Type B pancreatic cell (in vitro differentiated cells): Measurements from ENCODE around the gene RAB35. TPM values are rescaled to one million over a fixed set of nuclear protein-coding genes. Genes with fewer than 3 reads are reported as not detected.

Experiments used
- DNase-seq: peaks from one replicate; pipeline ENCODE4 v3.0.0; 2021; ENCODE audit warnings: mixed read lengths; ENCODE audit not compliant: unreplicated experiment; ENCODE audit errors: extremely low spot score
- H3K27ac Mint-ChIP-seq: 2 replicates; pipeline ENCODE4 v1.8.0; 2021; ENCODE audit warnings: mild to moderate bottlenecking, mixed read lengths
- H3K27me3 Mint-ChIP-seq: 2 replicates; pipeline ENCODE4 v1.8.0; 2021; ENCODE audit warnings: mixed read lengths
- H3K36me3 Mint-ChIP-seq: 2 replicates; pipeline ENCODE4 v1.8.0; 2021; ENCODE audit warnings: mixed read lengths
- H3K4me1 Mint-ChIP-seq: one replicate; pipeline ENCODE4 v1.8.0; 2021; ENCODE audit warnings: mixed read lengths; ENCODE audit not compliant: unreplicated experiment
- H3K4me3 Mint-ChIP-seq: 2 replicates; pipeline ENCODE4 v1.8.0; 2021; ENCODE audit warnings: mild to moderate bottlenecking, mixed read lengths
- H3K9me3 Mint-ChIP-seq: 2 replicates; pipeline ENCODE4 v1.8.0; 2021; ENCODE audit warnings: mixed read lengths
- total RNA-seq: library from RNA; stranded (reverse); gene quantifications from 2 replicates; pipeline ENCODE4 v1.2.1, GENCODE V29; 2021; ENCODE audit warnings: low replicate concordance
- TF ChIP-seq, protein P1 (sequence below): fragments of 200-600 bp; sonication (generic); conservative IDR thresholded peaks from 2 replicates; pipeline ENCODE4 v1.5.0; 2021; ENCODE audit warnings: antibody characterized with exemption, mild to moderate bottlenecking

RAB35 gene
- total RNA-seq, 1 donor from 2014 or later, result 42.3 TPM

DNA sequence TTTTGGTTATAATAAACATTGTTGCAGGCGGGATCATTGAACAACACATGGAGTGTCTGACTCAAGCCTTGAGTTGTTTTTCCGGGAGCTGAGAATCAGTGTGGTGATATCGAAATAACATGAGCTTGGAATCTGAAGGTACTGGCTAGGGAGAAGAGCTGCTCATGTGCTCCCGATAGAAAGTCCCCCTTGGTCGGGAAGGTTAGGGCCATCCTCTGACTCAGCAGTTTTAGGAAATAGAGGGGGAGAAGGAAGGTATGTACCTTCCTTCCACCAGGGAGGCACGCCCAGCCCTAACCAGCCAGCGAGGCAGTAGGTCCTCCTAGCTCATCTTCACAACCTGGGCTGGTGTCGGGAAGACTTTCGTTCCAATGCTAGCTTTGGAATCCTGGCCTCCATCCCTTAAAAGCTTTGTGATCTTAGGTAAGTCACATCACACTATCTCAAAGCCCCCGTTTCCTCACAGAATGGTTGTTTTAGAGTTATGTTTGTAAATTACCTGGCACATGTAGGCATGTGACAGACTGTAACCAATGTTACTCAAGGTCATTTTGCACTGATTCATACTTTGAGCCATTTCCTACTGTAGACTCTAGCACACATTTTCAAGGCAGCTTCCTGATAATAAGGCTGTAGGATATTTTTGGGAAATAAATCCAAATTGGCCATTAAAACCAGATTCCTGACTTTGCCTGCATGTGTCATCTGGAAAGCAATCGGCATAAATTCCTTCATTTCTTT lies 1.9 kb upstream of the RAB35 start:
- H3K36me3 Mint-ChIP-seq, result peaks cover 16% of the 10 kb centered on the region
- no peaks in the 10 kb centered on the region for H3K27me3 Mint-ChIP-seq
- peak overlapping the region; percentile 92 for H3K4me3 Mint-ChIP-seq
- H3K27ac Mint-ChIP-seq, result peak overlapping the region; percentile 94
- H3K4me1 Mint-ChIP-seq, result peaks cover 37% of the 10 kb centered on the region
- DNase-seq, result no peak
- no peaks in the 10 kb centered on the region for H3K9me3 Mint-ChIP-seq
- TF ChIP-seq, protein P1, sequence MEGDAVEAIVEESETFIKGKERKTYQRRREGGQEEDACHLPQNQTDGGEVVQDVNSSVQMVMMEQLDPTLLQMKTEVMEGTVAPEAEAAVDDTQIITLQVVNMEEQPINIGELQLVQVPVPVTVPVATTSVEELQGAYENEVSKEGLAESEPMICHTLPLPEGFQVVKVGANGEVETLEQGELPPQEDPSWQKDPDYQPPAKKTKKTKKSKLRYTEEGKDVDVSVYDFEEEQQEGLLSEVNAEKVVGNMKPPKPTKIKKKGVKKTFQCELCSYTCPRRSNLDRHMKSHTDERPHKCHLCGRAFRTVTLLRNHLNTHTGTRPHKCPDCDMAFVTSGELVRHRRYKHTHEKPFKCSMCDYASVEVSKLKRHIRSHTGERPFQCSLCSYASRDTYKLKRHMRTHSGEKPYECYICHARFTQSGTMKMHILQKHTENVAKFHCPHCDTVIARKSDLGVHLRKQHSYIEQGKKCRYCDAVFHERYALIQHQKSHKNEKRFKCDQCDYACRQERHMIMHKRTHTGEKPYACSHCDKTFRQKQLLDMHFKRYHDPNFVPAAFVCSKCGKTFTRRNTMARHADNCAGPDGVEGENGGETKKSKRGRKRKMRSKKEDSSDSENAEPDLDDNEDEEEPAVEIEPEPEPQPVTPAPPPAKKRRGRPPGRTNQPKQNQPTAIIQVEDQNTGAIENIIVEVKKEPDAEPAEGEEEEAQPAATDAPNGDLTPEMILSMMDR, result no peak

DNA sequence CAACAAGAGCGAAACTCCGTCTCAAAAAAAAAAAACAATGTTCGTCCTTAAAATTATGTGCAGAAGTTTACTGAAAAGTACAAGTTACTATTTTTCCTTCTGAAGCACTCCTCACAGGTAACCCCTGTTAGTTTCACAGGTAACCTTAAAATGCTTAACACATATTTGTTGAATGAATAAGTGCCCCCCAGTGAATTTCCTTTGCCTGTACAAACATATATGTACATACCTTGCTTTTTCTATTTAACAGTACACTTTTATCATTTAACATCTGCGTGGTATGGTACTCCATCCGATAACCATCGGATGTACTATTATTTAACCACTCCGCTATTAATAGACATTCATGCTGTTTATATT lies 1.4 kb upstream of the RAB35 start:
- Mint-ChIP-seq H3K4me3 (peak overlapping the region; percentile 92), H3K36me3 (peaks cover 16% of the 10 kb centered on the region), H3K4me1 (peaks cover 41% of the 10 kb centered on the region), H3K9me3 (no peaks in the 10 kb centered on the region), H3K27ac (peak overlapping the region; percentile 94), H3K27me3 (no peaks in the 10 kb centered on the region)
- no peak for DNase-seq
- TF ChIP-seq, protein P1, result no peak

DNA sequence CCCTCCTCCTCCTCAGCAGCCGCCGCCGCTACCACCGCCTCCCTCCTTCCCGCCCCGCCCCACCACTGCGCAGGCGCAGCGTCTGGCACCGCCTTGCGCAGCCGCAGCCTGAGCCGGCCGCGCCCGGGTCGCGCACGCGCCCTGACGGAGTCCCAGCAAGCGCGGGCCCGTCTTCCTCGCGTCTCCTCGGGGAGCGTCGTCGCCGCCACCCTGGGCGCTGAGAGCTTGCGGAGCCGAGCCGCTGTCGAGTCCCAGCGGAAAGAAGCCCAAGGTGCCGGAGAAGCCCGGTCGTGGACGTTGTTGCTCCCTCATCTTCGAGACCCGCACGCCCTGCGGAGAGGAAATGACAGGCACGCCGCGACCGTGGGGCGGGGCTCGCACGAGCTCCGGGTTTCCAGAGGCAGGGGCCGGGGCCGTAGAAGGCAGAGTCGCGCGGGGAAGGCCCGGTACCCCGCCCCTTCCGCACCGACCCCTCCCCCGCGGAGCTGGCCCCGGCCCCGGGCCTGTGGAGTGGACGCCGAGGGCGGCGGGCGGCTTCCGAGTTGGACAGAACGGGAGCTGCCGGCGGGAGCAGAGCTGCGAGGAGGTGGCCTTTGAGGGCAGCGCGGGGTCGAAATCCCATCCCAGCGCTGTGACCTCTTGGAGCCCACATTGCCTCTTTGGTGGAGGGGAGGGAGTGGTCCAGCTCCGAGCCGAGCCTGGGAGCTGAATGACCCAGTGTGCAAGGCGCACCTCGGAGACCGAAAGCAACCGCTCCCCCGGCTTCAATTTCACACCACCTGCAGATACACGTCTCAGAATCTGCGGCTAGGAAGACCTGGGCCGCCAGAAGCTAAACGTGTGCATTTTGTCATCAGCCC lies 469 bp upstream of the RAB35 start:
- Mint-ChIP-seq H3K9me3 (no peaks in the 10 kb centered on the region), H3K27ac (peak overlapping the region; percentile 94), H3K4me3 (peak overlapping the region; percentile 92), H3K36me3 (peaks cover 19% of the 10 kb centered on the region), H3K4me1 (peaks cover 44% of the 10 kb centered on the region), H3K27me3 (no peaks in the 10 kb centered on the region)
- TF ChIP-seq, protein P1, result no peak
- DNase-seq, result peak; percentile 99

DNA sequence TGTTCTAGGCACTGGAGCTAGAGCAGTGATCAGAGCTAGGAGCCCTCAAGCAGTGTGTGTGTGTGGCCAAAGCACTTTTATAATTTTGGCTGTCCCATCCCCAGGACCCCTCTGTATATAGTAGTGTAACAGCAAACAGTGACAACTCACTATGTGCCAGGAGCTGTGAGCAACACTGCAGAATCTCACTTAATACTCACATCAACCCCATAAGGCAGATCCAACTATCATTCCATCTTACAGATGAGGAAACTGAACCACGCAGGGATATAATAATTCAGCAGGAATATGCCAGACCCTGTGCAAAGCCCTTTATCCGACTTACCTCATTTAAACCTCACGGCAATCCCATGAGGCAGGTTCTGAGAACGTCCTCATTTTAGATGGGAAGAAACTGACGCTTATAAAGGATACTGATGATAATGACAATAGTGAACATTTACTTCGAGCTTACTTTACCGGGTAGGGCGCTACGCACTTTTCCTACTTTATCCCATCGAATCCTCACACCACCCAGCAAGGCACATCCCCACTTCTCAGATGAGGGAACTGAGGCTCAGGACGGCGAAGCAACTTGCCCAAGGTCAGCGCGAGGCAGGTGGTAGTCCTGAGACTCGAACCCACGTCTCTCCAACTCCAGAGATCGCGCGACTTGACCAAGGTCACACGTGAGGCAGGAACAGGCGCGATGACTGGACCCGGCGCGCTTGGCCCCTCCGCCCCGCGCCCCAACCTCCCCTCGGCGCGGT lies 687 bp downstream of the RAB35 start:
- no peak for DNase-seq
- Mint-ChIP-seq H3K36me3 (peaks cover 19% of the 10 kb centered on the region), H3K27ac (peak overlapping the region; percentile 94), H3K4me3 (peak overlapping the region; percentile 97), H3K27me3 (no peaks in the 10 kb centered on the region), H3K9me3 (no peaks in the 10 kb centered on the region), H3K4me1 (peaks cover 45% of the 10 kb centered on the region)
- TF ChIP-seq, protein P1, result no peak

DNA sequence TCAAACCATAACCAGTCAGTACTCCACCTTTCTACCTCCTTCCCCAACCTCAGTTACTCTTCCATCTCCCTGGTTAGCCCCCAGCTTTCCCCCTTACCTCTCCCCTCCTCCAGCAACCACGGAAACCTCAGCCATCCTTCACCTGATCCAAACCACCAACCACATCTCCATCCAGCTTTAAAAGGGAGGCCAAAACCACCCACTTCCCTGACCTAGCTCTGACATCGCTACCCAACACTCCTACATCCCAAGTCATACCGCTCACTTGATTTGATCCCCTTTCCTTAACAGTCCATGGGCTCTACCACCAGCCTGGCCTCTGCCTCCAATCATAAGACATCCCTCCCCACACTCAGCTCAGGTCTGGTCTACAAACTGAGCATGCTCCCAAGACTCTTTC lies 1.5 kb downstream of the RAB35 start:
- TF ChIP-seq, protein P1, result no peak
- Mint-ChIP-seq H3K27me3 (no peaks in the 10 kb centered on the region), H3K9me3 (no peaks in the 10 kb centered on the region), H3K36me3 (peaks cover 19% of the 10 kb centered on the region), H3K4me3 (peak overlapping the region; percentile 97), H3K4me1 (peaks cover 45% of the 10 kb centered on the region), H3K27ac (peak overlapping the region; percentile 94)
- DNase-seq, result no peak
